Keratinocyte (primary cell): ENCODE measurements around the gene ASAH2. TPM values are rescaled to one million over a fixed set of nuclear protein-coding genes. Genes with fewer than 3 reads are reported as not detected.

Source experiments
- DNase-seq: peaks from one replicate; pipeline ENCODE4 v3.0.0-alpha.2; 2011; ENCODE audit warnings: low read depth, missing footprints, low spot score
- FAIRE-seq: peaks from 2 replicates; lab custom pipeline; 2011; peaks lifted over from hg19 to GRCh38; lab: Jason Lieb, UNC
- H2AFZ ChIP-seq: 2 replicates; pipeline ENCODE4 v1.6.0; 2012; ENCODE audit warnings: low read length, control low read depth, inconsistent platforms; ENCODE audit not compliant: control insufficient read depth
- H3K27ac ChIP-seq: 2 replicates; pipeline ENCODE4 v1.5.1; 2011; ENCODE audit warnings: low read length; ENCODE audit not compliant: control insufficient read depth, insufficient read depth
- H3K27me3 ChIP-seq: 3 replicates; pipeline ENCODE4 v1.6.0; 2011; ENCODE audit warnings: low read length; ENCODE audit not compliant: control insufficient read depth, insufficient read depth; ENCODE audit errors: extremely low read depth
- H3K36me3 ChIP-seq, 2 experiments: 2 replicates in 1 of 2; 3 replicates in 1 of 2; pipeline ENCODE4 v1.5.1; 2011; ENCODE audit warnings: low read length in 2 of 2, mild to moderate bottlenecking in 1 of 2; ENCODE audit not compliant: control insufficient read depth in 2 of 2, insufficient read depth in 2 of 2; ENCODE audit errors: extremely low read depth in 1 of 2
- H3K4me1 ChIP-seq: 3 replicates; pipeline ENCODE4 v1.5.1; 2011; ENCODE audit warnings: low read length; ENCODE audit not compliant: control insufficient read depth, insufficient read depth; ENCODE audit errors: extremely low read depth
- H3K4me2 ChIP-seq: 3 replicates; pipeline ENCODE4 v1.6.0; 2011; ENCODE audit warnings: low read depth, low read length; ENCODE audit not compliant: control insufficient read depth, insufficient read depth; ENCODE audit errors: extremely low read depth
- H3K4me3 ChIP-seq, 3 experiments: fragments of 200-600 bp in 1 of 3; sonication (generic) in 1 of 3; 2 replicates in 2 of 3; 3 replicates in 1 of 3; pipeline ENCODE4 v1.5.1; 2011 to 2016; ENCODE audit warnings: low read length in 3 of 3, mild to moderate bottlenecking in 3 of 3, control low read depth in 2 of 3, inconsistent platforms in 1 of 3, low read depth in 1 of 3, mixed read lengths in 1 of 3, mixed run types in 1 of 3, moderate library complexity in 1 of 3; ENCODE audit not compliant: control insufficient read depth in 2 of 3, insufficient read depth in 2 of 3; ENCODE audit errors: extremely low read depth in 1 of 3
- H3K79me2 ChIP-seq: 2 replicates; pipeline ENCODE4 v1.6.0; 2012; ENCODE audit warnings: low read length; ENCODE audit not compliant: control insufficient read depth, insufficient read depth
- H3K9ac ChIP-seq: 3 replicates; pipeline ENCODE4 v1.6.0; 2011; ENCODE audit warnings: low read length; ENCODE audit not compliant: control insufficient read depth, insufficient read depth; ENCODE audit errors: extremely low read depth
- H3K9me1 ChIP-seq: 3 replicates; pipeline ENCODE4 v1.6.0; 2011; ENCODE audit warnings: low read length; ENCODE audit not compliant: control insufficient read depth, insufficient read depth; ENCODE audit errors: extremely low read depth
- H3K9me3 ChIP-seq: 2 replicates; pipeline ENCODE4 v1.5.1; 2012; ENCODE audit warnings: low read depth, low read length; ENCODE audit not compliant: control insufficient read depth
- H4K20me1 ChIP-seq: 3 replicates; pipeline ENCODE4 v1.6.0; 2011; ENCODE audit warnings: low read length; ENCODE audit not compliant: control insufficient read depth, insufficient read depth; ENCODE audit errors: extremely low read depth
- CTCF ChIP-seq, 3 experiments: IDR thresholded peaks in 1 of 3; conservative IDR thresholded peaks in 1 of 3; optimal IDR thresholded peaks in 1 of 3; 2 replicates in 2 of 3; 3 replicates in 1 of 3; pipeline versions ENCODE3 to v1.5.1; 2011; ENCODE audit warnings: low read length in 3 of 3, mild to moderate bottlenecking in 3 of 3, moderate library complexity in 2 of 3, control low read depth in 1 of 3, inconsistent platforms in 1 of 3; ENCODE audit not compliant: insufficient read depth in 2 of 3; ENCODE audit errors: extremely low read depth in 1 of 3
- EZH2 ChIP-seq: IDR thresholded peaks from one replicate; pipeline ENCODE4 v1.6.1; 2012; ENCODE audit warnings: inconsistent platforms, mild to moderate bottlenecking, low read length, moderate library complexity
- dilution Hi-C: fragments of 300-500 bp; cut with MboI; formaldehyde crosslinking; loops from one replicate; pipeline ENCODE4 v1.7.0; 2020; ENCODE audit warnings: low sequenced_read_pairs; ENCODE audit not compliant: extremely low pct_ligation_motif_present
- polyA plus RNA-seq, 5 experiments: library from polyadenylated mRNA; depleted of rRNA in 3 of 5; stranded (reverse) in 3 of 5; stranded (forward) in 1 of 5; unstranded in 1 of 5; fragments of >200 nt; gene quantifications; 1 replicate in 1 of 5; 2 replicates in 3 of 5; 3 replicates in 1 of 5; pipeline versions ENCODE4 v1.2.1 to v1.2.3, GENCODE V29; 2011 to 2012; ENCODE audit warnings: missing spikeins in 2 of 5, low read depth in 1 of 5, low replicate concordance in 1 of 5

Gene ASAH2
- polyA plus RNA-seq, 1 donor (not counting 4 experiments of a cell fraction or from before 2014, with no cell fraction given), result 4.7 TPM

- H4K20me1 ChIP-seq, result no peaks in the 10 kb centered on the region
- H3K27me3 ChIP-seq, result peaks cover 4% of the 10 kb centered on the region
- H3K4me2 ChIP-seq, result no peak overlapping the region
- H3K36me3 ChIP-seq, result no peaks in the 10 kb centered on the region
- TF ChIP-seq EZH2 (no peak), CTCF (optimal IDR thresholded peaks at IDR 0.05 in 1 of 3, IDR thresholded peaks at IDR 0.05 in 1 of 3, conservative IDR thresholded peaks at IDR 0.05 in 1 of 3; ENCODE audit: extremely low read depth in 1 of 3, insufficient read depth in 2 of 3, low read length in 3 of 3) (no peak)
- H3K9me1 ChIP-seq, result no peaks in the 10 kb centered on the region
- H2AFZ ChIP-seq, result no peak overlapping the region
- H3K9ac ChIP-seq, result no peak overlapping the region
- H3K4me1 ChIP-seq, result no peaks in the 10 kb centered on the region
- no peaks in the 10 kb centered on the region for H3K9me3 ChIP-seq
- dilution Hi-C loops, result no loop called here
- no peak for FAIRE-seq
- DNase-seq, result no peak
- H3K79me2 ChIP-seq, result no peaks in the 10 kb centered on the region
- no peak overlapping the region for H3K27ac ChIP-seq
- no peak overlapping the region for H3K4me3 ChIP-seq
Observed at GRCh38 chr10:50250096-50250854, 1.0 kb downstream of the ASAH2 start.

DNA sequence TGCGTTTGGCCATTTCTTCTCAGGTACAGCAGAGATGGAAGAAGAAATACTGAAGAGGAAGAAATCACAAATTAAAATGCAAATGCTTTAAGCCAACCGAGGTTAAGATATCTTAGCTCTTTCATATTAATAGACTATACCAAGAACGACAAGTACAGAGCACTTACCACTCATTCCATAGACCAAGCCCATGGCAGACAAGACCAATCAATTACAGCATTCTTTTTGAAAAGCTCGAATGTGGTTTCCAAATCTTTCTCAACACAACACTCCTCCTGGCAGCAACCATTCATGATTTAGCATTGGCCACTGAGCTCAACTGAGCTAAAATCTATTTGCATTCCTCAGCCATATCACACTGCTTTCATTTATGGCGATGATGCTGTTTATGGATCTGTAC is 2.7 kb downstream of the ASAH2 start:
- no peak overlapping the region for H3K4me2 ChIP-seq
- H3K9ac ChIP-seq, result no peak overlapping the region
- no peaks in the 10 kb centered on the region for H4K20me1 ChIP-seq
- DNase-seq, result no peak
- no peaks in the 10 kb centered on the region for H3K9me3 ChIP-seq
- dilution Hi-C loops, result no loop called here
- no peak for TF ChIP-seq CTCF (optimal IDR thresholded peaks at IDR 0.05 in 1 of 3, IDR thresholded peaks at IDR 0.05 in 1 of 3, conservative IDR thresholded peaks at IDR 0.05 in 1 of 3; ENCODE audit: extremely low read depth in 1 of 3, insufficient read depth in 2 of 3, low read length in 3 of 3)
- no peak for TF ChIP-seq EZH2
- H3K9me1 ChIP-seq, result no peaks in the 10 kb centered on the region
- H3K4me3 ChIP-seq, result no peak overlapping the region
- H3K79me2 ChIP-seq, result no peaks in the 10 kb centered on the region
- no peaks in the 10 kb centered on the region for H3K4me1 ChIP-seq
- FAIRE-seq, result no peak
- H3K27me3 ChIP-seq, result peaks cover 4% of the 10 kb centered on the region
- no peaks in the 10 kb centered on the region for H3K36me3 ChIP-seq
- H3K27ac ChIP-seq, result no peak overlapping the region
- H2AFZ ChIP-seq, result no peak overlapping the region
